HG02885 (cell line): ENCODE results near the gene RYR1.
"Not testable (repeated sequence)": the region's sequence is repeated elsewhere in the genome, so short reads cannot be mapped to it uniquely, and the experiment has no call there.

Experiments
- ATAC-seq: cut with Tn5 transposase; IDR thresholded peaks from one replicate; pipeline ENCODE4 v1.9.1; 2021; ENCODE audit warnings: mild to moderate bottlenecking; ENCODE audit not compliant: unreplicated experiment, poor library complexity

The RYR1 gene

DNA sequence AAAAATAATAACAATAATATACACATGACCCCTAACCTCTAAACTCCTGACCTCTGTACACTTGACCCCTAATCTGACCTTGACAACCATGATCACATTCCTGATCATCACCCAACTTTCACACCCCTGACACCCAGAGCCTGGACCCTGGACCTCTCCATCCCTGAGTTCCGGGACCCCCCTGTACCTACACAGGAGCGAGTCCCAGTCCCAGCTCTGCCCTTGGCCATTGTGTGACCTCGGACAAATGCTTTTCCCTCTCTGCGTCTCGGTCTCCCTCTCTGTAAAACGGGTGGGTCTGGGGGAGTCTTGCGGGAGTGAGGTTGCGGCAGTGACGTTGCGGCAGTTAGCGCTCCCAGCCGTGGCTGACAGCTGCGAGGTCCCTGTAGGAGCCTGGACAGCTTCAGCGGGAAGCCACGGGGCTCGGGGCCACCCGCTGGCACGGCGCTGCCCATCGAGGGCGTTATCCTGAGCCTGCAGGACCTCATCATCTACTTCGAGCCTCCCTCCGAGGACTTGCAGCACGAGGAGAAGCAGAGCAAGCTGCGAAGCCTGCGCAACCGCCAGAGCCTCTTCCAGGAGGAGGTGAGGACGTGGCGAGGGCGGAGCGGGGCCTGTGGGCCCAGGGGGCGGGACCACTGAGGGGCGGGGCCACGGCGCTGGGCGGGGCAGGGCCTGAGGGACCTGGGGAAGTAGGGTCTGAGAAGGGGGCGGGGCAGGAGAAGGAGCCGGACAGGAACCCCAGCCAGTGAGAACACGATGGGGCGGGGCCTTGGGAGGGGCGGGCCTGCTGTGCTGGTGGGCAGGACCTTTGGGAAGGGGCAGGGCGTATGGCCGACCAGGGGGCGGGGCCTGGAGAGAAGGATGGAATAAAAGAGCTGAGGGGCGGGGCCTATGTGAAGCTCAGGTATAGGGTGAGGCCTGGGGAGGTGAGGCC, 19.2 kb downstream of the RYR1 start:
- ATAC-seq = no peak

DNA sequence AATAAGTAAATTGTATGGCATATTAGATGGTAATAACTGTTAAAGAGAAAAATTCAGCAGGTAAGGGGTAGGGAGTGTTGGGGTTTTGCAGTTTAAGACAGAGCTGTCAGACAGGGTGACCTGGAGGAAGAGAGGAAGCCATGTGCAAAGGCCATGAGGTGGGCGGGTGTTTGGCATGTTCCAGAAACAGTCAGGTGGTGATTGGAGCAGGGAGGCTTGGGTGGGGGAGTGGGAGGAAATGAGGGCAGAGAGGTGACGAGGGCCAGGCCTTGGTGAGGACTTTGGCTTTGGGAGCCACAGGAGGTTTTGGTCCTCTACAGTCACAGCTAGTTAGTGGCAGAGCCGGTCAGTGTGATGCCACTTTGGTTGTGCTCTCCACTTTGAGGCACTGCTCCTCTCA, 20.1 kb downstream of the RYR1 start:
- no peak for ATAC-seq

GRCh38 chr19:38455031-38455430, 21.5 kb downstream of the RYR1 start:
- ATAC-seq = no peak

GRCh38 chr19:38457202-38457601, 23.7 kb downstream of the RYR1 start:
- no peak for ATAC-seq

DNA sequence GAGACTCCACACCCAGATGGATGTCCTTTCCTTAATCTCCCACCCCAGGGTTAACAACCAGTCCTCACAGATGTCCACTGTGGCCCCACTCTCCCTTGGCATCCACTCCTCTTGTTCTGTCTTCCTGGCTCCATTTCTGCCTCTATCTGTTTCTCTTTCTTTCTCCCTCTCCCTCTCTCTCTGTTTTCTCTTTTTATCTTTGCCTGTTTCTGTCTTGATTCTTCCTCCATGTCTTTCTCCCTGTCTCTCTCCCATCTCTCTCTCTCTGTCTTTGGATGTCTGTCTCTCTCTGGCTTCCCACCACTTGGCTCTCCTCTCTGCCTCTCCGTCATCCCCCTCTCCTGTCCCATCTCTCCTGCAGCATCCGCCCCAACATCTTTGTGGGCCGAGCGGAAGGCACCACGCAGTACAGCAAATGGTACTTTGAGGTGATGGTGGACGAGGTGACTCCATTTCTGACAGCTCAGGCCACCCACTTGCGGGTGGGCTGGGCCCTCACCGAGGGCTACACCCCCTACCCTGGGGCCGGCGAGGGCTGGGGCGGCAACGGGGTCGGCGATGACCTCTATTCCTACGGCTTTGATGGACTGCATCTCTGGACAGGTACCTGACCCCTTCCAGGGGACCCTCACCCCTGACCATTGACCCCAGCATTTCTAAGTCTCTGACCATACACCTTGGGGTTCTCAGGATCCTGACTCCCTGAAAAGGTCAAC, 24.4 kb downstream of the RYR1 start:
- no peak for ATAC-seq

DNA sequence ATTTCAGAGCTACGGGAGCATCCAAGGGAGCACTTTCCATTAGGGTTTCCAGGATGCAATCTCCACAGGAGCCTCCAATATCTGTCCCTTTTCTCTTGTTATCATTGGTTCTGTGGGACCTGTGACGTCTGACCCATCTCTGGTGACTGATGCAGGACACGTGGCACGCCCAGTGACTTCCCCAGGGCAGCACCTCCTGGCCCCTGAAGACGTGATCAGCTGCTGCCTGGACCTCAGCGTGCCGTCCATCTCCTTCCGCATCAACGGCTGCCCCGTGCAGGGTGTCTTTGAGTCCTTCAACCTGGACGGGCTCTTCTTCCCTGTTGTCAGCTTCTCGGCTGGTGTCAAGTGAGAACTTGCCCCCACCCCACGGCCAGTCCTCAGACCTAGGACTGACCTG, 25.5 kb downstream of the RYR1 start:
- ATAC-seq = no peak

DNA sequence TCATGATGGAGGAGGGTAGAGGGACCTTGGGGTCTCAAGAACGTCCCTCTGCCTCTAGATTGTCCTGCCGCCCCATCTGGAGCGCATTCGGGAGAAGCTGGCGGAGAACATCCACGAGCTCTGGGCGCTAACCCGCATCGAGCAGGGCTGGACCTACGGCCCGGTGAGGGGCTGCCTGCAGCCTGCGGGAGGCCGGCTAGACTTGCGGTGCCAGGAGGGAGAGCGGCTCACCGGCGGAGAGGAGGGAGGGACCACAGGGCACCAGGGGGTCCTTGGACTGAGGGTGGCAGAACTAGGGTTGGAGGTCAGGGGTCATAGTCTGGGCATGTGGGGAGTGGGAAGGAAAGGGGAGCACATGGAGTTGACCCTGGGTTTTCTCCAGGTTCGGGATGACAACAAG, 29.9 kb downstream of the RYR1 start:
- no peak for ATAC-seq

DNA sequence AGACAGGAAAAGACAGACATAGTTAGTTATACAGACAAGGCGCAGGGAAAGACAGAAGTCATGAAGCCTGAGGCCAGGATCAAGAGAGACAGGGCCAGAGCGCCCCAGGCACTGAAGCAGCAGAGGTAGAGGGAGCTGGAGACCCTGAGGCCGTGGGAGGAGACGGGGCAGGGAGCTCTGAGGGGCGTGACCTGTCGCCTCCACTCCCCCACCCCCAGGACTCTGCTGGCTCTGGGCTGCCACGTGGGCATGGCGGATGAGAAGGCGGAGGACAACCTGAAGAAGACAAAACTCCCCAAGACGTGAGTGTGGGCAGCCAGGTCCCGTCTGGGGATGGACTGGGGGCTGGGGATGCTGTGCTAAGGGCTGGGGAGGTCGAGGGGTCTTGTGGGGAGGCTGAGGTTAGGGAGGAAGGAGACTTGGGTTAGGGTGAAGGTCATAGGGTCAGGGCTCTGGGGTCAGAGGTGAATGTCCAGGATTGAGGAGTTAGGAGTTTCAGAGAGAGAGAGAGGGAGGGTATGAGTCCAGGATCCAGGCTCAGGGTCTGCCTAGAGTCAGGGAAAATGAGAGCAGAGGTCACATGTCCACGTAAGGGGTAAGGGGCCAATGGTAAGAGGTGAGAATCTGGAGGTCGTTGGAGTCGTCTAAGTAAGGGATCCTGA, 31.1 kb downstream of the RYR1 start:
- no peak for ATAC-seq

- no peak for ATAC-seq
Measured at GRCh38 chr19:38466050-38466449, 32.6 kb downstream of the RYR1 start.

- ATAC-seq = no peak
Measured at GRCh38 chr19:38467541-38468525, 34.3 kb downstream of the RYR1 start.

DNA sequence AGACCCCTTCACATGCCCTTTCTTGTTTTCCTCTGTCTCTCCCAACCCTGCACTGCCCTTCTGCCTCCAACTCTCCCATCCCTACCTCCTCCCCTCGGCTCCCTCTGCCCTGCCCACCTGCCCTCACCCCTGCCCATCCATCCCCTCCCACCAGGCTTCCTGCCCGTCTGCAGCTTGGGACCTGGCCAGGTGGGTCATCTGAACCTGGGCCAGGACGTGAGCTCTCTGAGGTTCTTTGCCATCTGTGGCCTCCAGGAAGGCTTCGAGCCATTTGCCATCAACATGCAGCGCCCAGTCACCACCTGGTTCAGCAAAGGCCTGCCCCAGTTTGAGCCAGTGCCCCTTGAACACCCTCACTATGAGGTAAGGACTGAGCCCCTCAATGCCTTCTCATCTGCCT, 35.7 kb downstream of the RYR1 start:
- ATAC-seq = no peak

DNA sequence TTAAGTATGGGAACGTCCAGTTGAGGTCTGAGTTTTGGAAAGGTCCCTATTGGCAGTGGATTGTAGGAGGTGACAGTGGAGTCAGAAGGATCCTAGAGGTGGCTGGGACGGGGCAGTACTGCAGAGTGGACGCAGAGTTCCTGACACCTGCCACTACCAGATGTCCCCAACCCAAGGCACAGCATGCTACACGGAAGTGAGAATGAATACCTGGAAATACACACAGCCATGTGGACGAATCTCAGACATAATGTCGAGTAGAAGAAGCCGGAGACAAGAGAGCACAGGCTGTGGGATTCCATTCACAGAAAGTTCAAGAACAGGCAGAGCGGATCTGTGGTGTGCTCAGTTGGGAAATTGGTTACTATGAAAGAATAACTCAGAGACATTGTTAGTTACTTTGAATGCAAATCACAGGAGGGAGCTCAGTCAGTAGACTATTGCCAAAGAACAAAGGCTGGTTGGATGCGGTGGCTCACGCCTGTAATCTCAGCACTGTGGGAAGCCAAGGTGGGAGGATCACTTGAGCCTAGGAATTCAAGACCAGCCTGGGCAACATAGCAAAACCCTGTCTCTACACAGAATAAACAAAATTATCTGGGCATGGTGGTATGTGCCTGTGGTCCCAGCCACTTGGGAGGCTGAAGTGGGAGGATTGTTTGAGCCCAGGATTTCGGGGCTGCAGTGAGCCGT, 37.4 kb downstream of the RYR1 start:
- ATAC-seq = no peak

DNA sequence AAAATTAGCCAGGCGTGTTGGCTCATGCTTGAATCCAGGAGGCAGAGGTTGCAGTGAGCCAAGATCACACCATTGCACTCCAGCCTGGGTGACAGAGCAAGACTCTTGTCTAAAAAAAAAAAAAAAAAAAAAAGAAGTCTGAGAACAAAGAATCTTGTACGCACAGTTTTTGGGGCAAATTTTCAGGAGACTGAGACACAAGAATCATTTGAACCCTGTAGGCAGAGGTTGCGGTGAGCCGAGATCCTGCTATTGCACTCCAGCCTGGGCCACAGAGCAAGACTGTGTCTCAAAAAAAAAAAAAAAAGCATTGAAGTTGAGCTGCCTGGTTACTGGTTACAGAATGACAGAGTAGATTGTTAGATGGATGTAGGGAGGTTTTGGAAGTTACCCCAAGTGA, 39.2 kb downstream of the RYR1 start:
- not testable (repeated sequence) for ATAC-seq

GRCh38 chr19:38473201-38473600, 39.7 kb downstream of the RYR1 start:
- ATAC-seq = no peak

- no peak for ATAC-seq
Measured at GRCh38 chr19:38475176-38475575, 41.7 kb downstream of the RYR1 start.

DNA sequence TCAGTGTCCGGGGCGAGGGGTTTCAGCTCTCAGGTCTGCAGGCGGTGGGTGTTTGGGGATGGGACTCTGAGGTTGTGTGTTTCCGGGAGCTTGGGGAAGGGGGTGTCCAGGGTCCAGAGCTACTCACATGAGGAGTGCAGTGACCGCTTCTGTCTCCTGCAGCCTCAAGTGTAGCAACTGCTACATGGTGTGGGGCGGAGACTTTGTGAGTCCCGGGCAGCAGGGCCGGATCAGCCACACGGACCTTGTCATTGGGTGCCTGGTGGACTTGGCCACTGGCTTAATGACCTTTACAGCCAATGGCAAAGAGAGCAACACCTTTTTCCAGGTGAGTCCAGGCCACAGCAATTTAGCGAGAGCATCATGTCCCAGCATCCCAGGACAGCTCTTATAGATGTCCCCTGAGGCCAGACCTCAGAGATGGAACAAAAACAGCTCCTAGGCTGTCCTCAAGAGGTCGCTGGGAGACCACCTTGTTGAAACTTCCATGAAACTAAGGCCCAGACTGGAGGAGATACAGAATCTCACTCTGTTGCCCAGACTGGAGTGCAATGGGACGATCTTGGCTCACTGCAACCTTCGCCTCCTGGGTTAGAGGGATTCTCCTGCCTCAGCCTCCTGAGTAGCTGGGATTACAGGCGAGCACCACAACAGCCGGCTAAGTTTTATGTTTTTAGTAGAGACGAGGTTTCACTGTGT, 44.9 kb downstream of the RYR1 start:
- ATAC-seq = no peak

- no peak for ATAC-seq
Measured at GRCh38 chr19:38482496-38482895, 49.0 kb downstream of the RYR1 start.

GRCh38 chr19:38483016-38483630, 49.6 kb downstream of the RYR1 start:
- ATAC-seq = no peak
